Left ventricle myocardium inferior (tissue), 1 donor: Measurements from ENCODE around the gene BORCS6. TPM values are rescaled to one million over a fixed set of nuclear protein-coding genes. Genes with fewer than 3 reads are reported as not detected.
A peak's percentile ranks its signal among the peaks of the same experiment; 100 is the strongest.

Experiments
- DNase-seq: peaks from one replicate; pipeline ENCODE4 v3.0.0-alpha.2; 2020
- H3K27ac ChIP-seq: fragments of 200-600 bp; replicated peaks from 2 replicates; pipeline ENCODE4 v1.8.0; 2021
- H3K27me3 ChIP-seq: fragments of 200-600 bp; 2 replicates; pipeline ENCODE4 v1.8.0; 2021; ENCODE audit warnings: low read depth
- H3K36me3 ChIP-seq: fragments of 200-600 bp; 2 replicates; pipeline ENCODE4 v1.8.0; 2021
- H3K4me1 ChIP-seq: fragments of 200-600 bp; 2 replicates; pipeline ENCODE4 v1.8.0; 2021
- H3K4me3 ChIP-seq: fragments of 200-600 bp; 2 replicates; pipeline ENCODE4 v1.8.0; 2021; ENCODE audit warnings: mild to moderate bottlenecking, moderate library complexity
- H3K9me3 ChIP-seq: fragments of 200-600 bp; replicated peaks from 2 replicates; pipeline ENCODE4 v1.8.0; 2021
- CTCF ChIP-seq: fragments of 200-600 bp; IDR thresholded peaks from 2 replicates; pipeline ENCODE4 v1.8.0; 2021; ENCODE audit warnings: antibody characterized with exemption, mild to moderate bottlenecking, borderline replicate concordance
- intact Hi-C: fragments of 100-400 bp; cut with micrococcal nuclease; formaldehyde crosslinking; loops from one replicate; pipeline ENCODE4 v1.11.0; 2022
- total RNA-seq: library from RNA; stranded (reverse); fragmentation: NEBNext Ultra II Directional; extraction: Animal tissue kit (Norgen Biotek cat#: 25700); gene quantifications from one replicate; pipeline ENCODE4 v1.2.1, GENCODE V29; 2021
- donor health status: DM: no; HTN: yes; CAD: no; lungs with severe emphysema.

BORCS6 gene
- total RNA-seq, 1 donor from 2014 or later, result 8.4 TPM

GRCh38 chr17:8163978-8164814 lies 25.8 kb downstream of the BORCS6 start:
- H3K27ac ChIP-seq, result peak overlapping the region; percentile 100
- H3K4me1 ChIP-seq, result peaks cover 58% of the 10 kb centered on the region
- no peak for TF ChIP-seq CTCF
- peak overlapping the region; percentile 95 for H3K4me3 ChIP-seq
- intact Hi-C loops, result no loop called here
- H3K36me3 ChIP-seq, result peaks cover 23% of the 10 kb centered on the region
- DNase-seq, result peak; percentile 86
- no peaks in the 10 kb centered on the region for H3K9me3 ChIP-seq
- H3K27me3 ChIP-seq, result no peaks in the 10 kb centered on the region

- intact Hi-C loops, result no loop called here
These were observed 26.7 kb downstream of the BORCS6 start for GRCh38 chr17:8162997-8163977.

GRCh38 chr17:8162233-8162996 lies 27.6 kb downstream of the BORCS6 start, which contains the start of gene VAMP2:
Gene VAMP2 (minus strand): TSS chr17:8162948. CDS start chr17:8162879, 69 bp downstream.
- peak; percentile 83 for DNase-seq
- peaks cover 24% of the 10 kb centered on the region for H3K36me3 ChIP-seq
- TF ChIP-seq CTCF, result no peak
- no peaks in the 10 kb centered on the region for H3K27me3 ChIP-seq
- intact Hi-C loops, result no loop called here
- peak within 1 kb of the TSS; percentile 100 for H3K27ac ChIP-seq
- H3K4me3 ChIP-seq, result peak within 1 kb of the TSS; percentile 95
- peaks cover 76% of the 10 kb centered on the region for H3K4me1 ChIP-seq
- H3K9me3 ChIP-seq, result no peaks in the 10 kb centered on the region

More at GRCh38 chr17:8162997-8163977, 26.7 kb downstream of the BORCS6 start:
- Histone ChIP-seq H3K9me3 (no peaks in the 10 kb centered on the region), H3K36me3 (peaks cover 24% of the 10 kb centered on the region), H3K4me1 (peaks cover 67% of the 10 kb centered on the region), H3K4me3 (peak overlapping the region; percentile 95), H3K27ac (peak overlapping the region; percentile 100), H3K27me3 (no peaks in the 10 kb centered on the region)
- DNase-seq, result peak; percentile 32
- TF ChIP-seq CTCF, result no peak

GRCh38 chr17:8161289-8162232 lies 28.4 kb downstream of the BORCS6 start:
- Histone ChIP-seq H3K36me3 (peaks cover 24% of the 10 kb centered on the region), H3K27me3 (no peaks in the 10 kb centered on the region), H3K4me3 (peak overlapping the region; percentile 95), H3K9me3 (no peaks in the 10 kb centered on the region), H3K27ac (peak overlapping the region; percentile 100), H3K4me1 (peaks cover 83% of the 10 kb centered on the region)
- peak; percentile 16 for DNase-seq
- intact Hi-C loops, result no loop called here
- no peak for TF ChIP-seq CTCF
